HEK293 (cell line): Measurements from ENCODE around the gene ITPR3.

Source experiments
- CTCF ChIA-PET: fragments of 350-600 bp; formaldehyde crosslinking; extraction: SDS; loops from one replicate; lab custom pipeline; 2021; ENCODE audit warnings: antibody characterized with exemption; lab: Yijun Ruan, JAX
- POLR2A ChIA-PET: fragments of 300-600 bp; formaldehyde crosslinking; extraction: SDS; loops from one replicate; lab custom pipeline; 2020; ENCODE audit warnings: antibody characterized with exemption, inconsistent platforms; lab: Yijun Ruan, JAX
- H3K27ac ChIP-seq: fragments of 200-500 bp; sonication (Bioruptor generic); 2 replicates; pipeline ENCODE4 v1.5.1; 2014; ENCODE audit warnings: low read depth, low read length, control low read depth, inconsistent platforms; ENCODE audit errors: extremely low read depth
- H3K36me3 ChIP-seq, 2 experiments: fragments of 200-500 bp in 1 of 2; sonication (Bioruptor generic) in 1 of 2; 1 replicate in 1 of 2; 2 replicates in 1 of 2; pipeline ENCODE4 v1.5.1; 2014 to 2017; ENCODE audit warnings: inconsistent platforms in 2 of 2, low read length in 2 of 2; ENCODE audit not compliant: control insufficient read depth in 2 of 2, insufficient read depth in 1 of 2
- H3K4me1 ChIP-seq: fragments of 200-500 bp; sonication (Bioruptor generic); 2 replicates; pipeline ENCODE4 v1.5.1; 2014; ENCODE audit warnings: mild to moderate bottlenecking, low read length, inconsistent platforms; ENCODE audit not compliant: control insufficient read depth, insufficient read depth
- H3K4me3 ChIP-seq: 2 replicates; pipeline ENCODE4 v1.5.1; 2011; ENCODE audit warnings: low read depth, mild to moderate bottlenecking, control low read depth, low read length, moderate library complexity
- H3K9me3 ChIP-seq: fragments of 200-500 bp; sonication (Bioruptor generic); 2 replicates; pipeline ENCODE4 v1.5.1; 2014; ENCODE audit warnings: low read depth, low read length, inconsistent platforms; ENCODE audit not compliant: control insufficient read depth, insufficient read depth
- EGR2 ChIP-seq: fragments of 450-650 bp; formaldehyde crosslinking; IDR thresholded peaks from 2 replicates; pipeline ENCODE4 v1.5.1; 2016; ENCODE audit warnings: low read depth, missing biosample characterization, missing genetic modification characterization
- KLF17 ChIP-seq: fragments of 450-650 bp; formaldehyde crosslinking; IDR thresholded peaks from 2 replicates; pipeline ENCODE4 v1.5.1; 2016; ENCODE audit warnings: missing biosample characterization, missing genetic modification characterization
- SCRT1 ChIP-seq: fragments of 450-650 bp; formaldehyde crosslinking; IDR thresholded peaks from 2 replicates; pipeline ENCODE4 v1.5.1; 2016; ENCODE audit warnings: missing biosample characterization, missing genetic modification characterization, borderline replicate concordance
- SP2 ChIP-seq: fragments of 450-650 bp; formaldehyde crosslinking; IDR thresholded peaks from 2 replicates; pipeline ENCODE4 v1.5.1; 2016; ENCODE audit warnings: missing biosample characterization, missing genetic modification characterization
- SP3 ChIP-seq: fragments of 450-650 bp; formaldehyde crosslinking; IDR thresholded peaks from 2 replicates; pipeline ENCODE4 v1.5.1; 2016; ENCODE audit warnings: missing biosample characterization, missing genetic modification characterization
- TCF7L2 ChIP-seq: IDR thresholded peaks from 2 replicates; pipeline ENCODE4 v1.6.1; 2011; ENCODE audit warnings: low read depth, mild to moderate bottlenecking, inconsistent platforms, low read length, moderate library complexity, borderline replicate concordance
- ZBTB6 ChIP-seq: fragments of 450-650 bp; formaldehyde crosslinking; IDR thresholded peaks from 2 replicates; pipeline ENCODE4 v1.5.1; 2017; ENCODE audit warnings: missing biosample characterization, missing genetic modification characterization
- ZBTB8A ChIP-seq: fragments of 450-650 bp; formaldehyde crosslinking; IDR thresholded peaks from 2 replicates; pipeline ENCODE4 v1.5.1; 2016; ENCODE audit warnings: missing biosample characterization, missing genetic modification characterization
- ZFHX2 ChIP-seq: fragments of 450-650 bp; formaldehyde crosslinking; conservative IDR thresholded peaks from 2 replicates; pipeline ENCODE4 v1.5.1; 2016; ENCODE audit warnings: missing biosample characterization, missing genetic modification characterization
- ZFP3 ChIP-seq: fragments of 450-650 bp; formaldehyde crosslinking; IDR thresholded peaks from 2 replicates; pipeline ENCODE4 v1.5.1; 2016; ENCODE audit warnings: low read depth, missing biosample characterization, missing genetic modification characterization
- ZFP41 ChIP-seq: fragments of 450-650 bp; formaldehyde crosslinking; IDR thresholded peaks from 2 replicates; pipeline ENCODE4 v1.5.1; 2016; ENCODE audit warnings: missing biosample characterization, missing genetic modification characterization, borderline replicate concordance
- ZNF114 ChIP-seq: fragments of 450-650 bp; formaldehyde crosslinking; IDR thresholded peaks from 2 replicates; pipeline ENCODE4 v1.5.0; 2017; ENCODE audit warnings: missing biosample characterization, missing genetic modification characterization
- ZNF140 ChIP-seq: fragments of 450-650 bp; formaldehyde crosslinking; IDR thresholded peaks from 2 replicates; pipeline ENCODE4 v1.5.1; 2016; ENCODE audit warnings: missing biosample characterization, missing genetic modification characterization
- ZNF155 ChIP-seq: fragments of 450-650 bp; formaldehyde crosslinking; IDR thresholded peaks from 2 replicates; pipeline ENCODE4 v1.5.1; 2016; ENCODE audit warnings: missing biosample characterization, missing genetic modification characterization
- ZNF16 ChIP-seq: fragments of 450-650 bp; formaldehyde crosslinking; IDR thresholded peaks from 2 replicates; pipeline ENCODE4 v1.5.1; 2016; ENCODE audit warnings: low read depth, missing biosample characterization, missing genetic modification characterization
- ZNF19 ChIP-seq: fragments of 450-650 bp; formaldehyde crosslinking; IDR thresholded peaks from 2 replicates; pipeline ENCODE4; 2016; ENCODE audit warnings: missing biosample characterization, missing genetic modification characterization, low read depth
- ZNF248 ChIP-seq: fragments of 450-650 bp; formaldehyde crosslinking; IDR thresholded peaks from 2 replicates; pipeline ENCODE4 v1.5.1; 2017; ENCODE audit warnings: missing biosample characterization, missing genetic modification characterization
- ZNF292 ChIP-seq: fragments of 450-650 bp; formaldehyde crosslinking; IDR thresholded peaks from 2 replicates; pipeline ENCODE4 v1.5.1; 2016; ENCODE audit warnings: low read depth, missing biosample characterization, missing genetic modification characterization, borderline replicate concordance
- ZNF302 ChIP-seq: fragments of 450-650 bp; formaldehyde crosslinking; IDR thresholded peaks from 2 replicates; pipeline ENCODE4 v1.5.1; 2016; ENCODE audit warnings: missing biosample characterization, missing genetic modification characterization, low read depth
- ZNF311 ChIP-seq: fragments of 450-650 bp; formaldehyde crosslinking; IDR thresholded peaks from 2 replicates; pipeline ENCODE4 v1.5.1; 2017; ENCODE audit warnings: missing biosample characterization, missing genetic modification characterization, borderline replicate concordance
- ZNF350 ChIP-seq: fragments of 450-650 bp; formaldehyde crosslinking; IDR thresholded peaks from 2 replicates; pipeline ENCODE4 v1.5.0; 2017; ENCODE audit warnings: missing biosample characterization, mild to moderate bottlenecking, missing genetic modification characterization
- ZNF394 ChIP-seq: fragments of 450-650 bp; formaldehyde crosslinking; IDR thresholded peaks from 2 replicates; pipeline ENCODE4 v1.5.1; 2016; ENCODE audit warnings: missing biosample characterization, missing genetic modification characterization, mild to moderate bottlenecking, moderate library complexity, borderline replicate concordance
- ZNF544 ChIP-seq: fragments of 450-650 bp; formaldehyde crosslinking; IDR thresholded peaks from 2 replicates; pipeline ENCODE4 v1.5.0; 2017; ENCODE audit warnings: missing biosample characterization, missing genetic modification characterization
- ZNF571 ChIP-seq: fragments of 450-650 bp; formaldehyde crosslinking; IDR thresholded peaks from 2 replicates; pipeline ENCODE4 v1.5.0; 2017; ENCODE audit warnings: missing biosample characterization, missing genetic modification characterization
- ZNF645 ChIP-seq: fragments of 450-650 bp; formaldehyde crosslinking; IDR thresholded peaks from 2 replicates; pipeline ENCODE4; 2016; ENCODE audit warnings: missing biosample characterization, missing genetic modification characterization
- ZNF658 ChIP-seq: fragments of 450-650 bp; formaldehyde crosslinking; IDR thresholded peaks from 2 replicates; pipeline ENCODE4; 2016; ENCODE audit warnings: missing biosample characterization, missing genetic modification characterization
- ZSCAN5A ChIP-seq: fragments of 450-650 bp; formaldehyde crosslinking; IDR thresholded peaks from 2 replicates; pipeline ENCODE4 v1.5.1; 2016; ENCODE audit warnings: missing biosample characterization, missing genetic modification characterization

Gene ITPR3

GRCh38 chr6:33577106-33577535, 44.0 kb upstream of the ITPR3 start:
- Histone ChIP-seq H3K9me3 (no peaks in the 10 kb centered on the region), H3K4me1 (no peaks in the 10 kb centered on the region), H3K4me3 (no peak overlapping the region), H3K27ac (no peak overlapping the region), H3K36me3 (peaks cover 8 to 49% of the 10 kb centered on the region in 2 experiments; a peak in 2 of 3 replicates)
- ChIA-PET CTCF (interaction anchor here (0.6 to 0.7 kb wide), 2 partner anchors 8 to 455 kb away, joined by 3 to 4 read pairs; no protein-coding TSS in a partner anchor), POLR2A (interaction anchor here (0.6 kb wide), 1 partner anchor 276 kb away, joined by 4 read pairs; no protein-coding TSS in a partner anchor)
- TF ChIP-seq ZNF248 (tag by site-specific recombination) = no peak
- TF ChIP-seq ZFHX2 (tag by site-specific recombination) = peak; percentile 74
- TF ChIP-seq SP3 (tag by site-specific recombination) = peak; percentile 56
- no peak for TF ChIP-seq TCF7L2
- no peak for TF ChIP-seq ZNF658 (tag by site-specific recombination)
- peak; percentile 68 for TF ChIP-seq SP2 (tag by site-specific recombination)
- no peak for TF ChIP-seq ZNF16
- TF ChIP-seq ZNF394 (tag by site-specific recombination) = no peak
- no peak for TF ChIP-seq ZNF571
- no peak for TF ChIP-seq ZBTB6 (tag by site-specific recombination)
- TF ChIP-seq ZNF350 (tag by site-specific recombination) = no peak
- peak; percentile 78 for TF ChIP-seq EGR2 (tag by site-specific recombination)
- no peak for TF ChIP-seq ZFP3 (tag by site-specific recombination)
- no peak for TF ChIP-seq ZNF155
- no peak for TF ChIP-seq ZNF292
- TF ChIP-seq KLF17 = no peak
- no peak for TF ChIP-seq ZFP41 (tag by site-specific recombination)
- no peak for TF ChIP-seq ZNF140 (tag by site-specific recombination)
- no peak for TF ChIP-seq ZNF311 (tag by site-specific recombination)
- no peak for TF ChIP-seq SCRT1
- no peak for TF ChIP-seq ZNF114 (tag by site-specific recombination)

GRCh38 chr6:33577718-33578117, 43.4 kb upstream of the ITPR3 start:
- H3K4me3 ChIP-seq = no peak overlapping the region

More at GRCh38 chr6:33577718-33578117, 43.4 kb upstream of the ITPR3 start:
- H3K9me3 ChIP-seq = no peaks in the 10 kb centered on the region
- no peak for TF ChIP-seq ZNF544 (tag by site-specific recombination)
- TF ChIP-seq ZBTB8A (tag by site-specific recombination) = no peak
- TF ChIP-seq ZSCAN5A = no peak
- TF ChIP-seq ZNF571 = no peak
- TF ChIP-seq ZNF645 = no peak
- no peak for TF ChIP-seq ZNF19
- no peak for TF ChIP-seq EGR2 (tag by site-specific recombination)
- no peak for TF ChIP-seq ZNF302 (tag by site-specific recombination)
- TF ChIP-seq SP2 (tag by site-specific recombination) = no peak
- TF ChIP-seq, all 188 proteins: peak for 0
- ChIA-PET CTCF (interaction anchor here (0.6 kb wide), 1 partner anchor 456 kb away, joined by 3 read pairs; no protein-coding TSS in a partner anchor), POLR2A (no interaction called here)
- no peak overlapping the region for H3K27ac ChIP-seq
- no peaks in the 10 kb centered on the region for H3K4me1 ChIP-seq
- peaks cover 8 to 46% of the 10 kb centered on the region in 2 experiments; a peak in 2 of 3 replicates for H3K36me3 ChIP-seq
